LNCAP (cell line): Measurements from ENCODE around the gene TMCC1.

ENCODE experiments used
- CTCF ChIP-seq: fragments of 450-650 bp; IDR thresholded peaks from 2 replicates; pipeline ENCODE4 v1.5.1; 2017; ENCODE audit warnings: mild to moderate bottlenecking

TMCC1 gene

GRCh38 chr3:129890891-129891290, 2.6 kb downstream of the TMCC1 start:
- TF ChIP-seq CTCF, result no peak

- no peak for TF ChIP-seq CTCF
These were observed 3.4 kb downstream of the TMCC1 start for GRCh38 chr3:129890125-129890524.

- TF ChIP-seq CTCF, result no peak
These were observed 4.7 kb downstream of the TMCC1 start for GRCh38 chr3:129888771-129889170.

- no peak for TF ChIP-seq CTCF
These were observed 12.2 kb downstream of the TMCC1 start for GRCh38 chr3:129881261-129881660.

GRCh38 chr3:129878355-129878754, 15.2 kb downstream of the TMCC1 start:
- no peak for TF ChIP-seq CTCF

- TF ChIP-seq CTCF, result no peak
These were observed 24.6 kb downstream of the TMCC1 start for GRCh38 chr3:129868912-129869311.

GRCh38 chr3:129867506-129868124, 25.9 kb downstream of the TMCC1 start:
- no peak for TF ChIP-seq CTCF

- TF ChIP-seq CTCF, result no peak
These were observed 27.7 kb downstream of the TMCC1 start for GRCh38 chr3:129865806-129866205.
